Astrocyte of the spinal cord (primary cell): ENCODE data around the gene DNAJC5.
"Not testable (repeated sequence)": the region's sequence is repeated elsewhere in the genome, so short reads cannot be mapped to it uniquely, and the experiment has no call there.

Experiments
- DNase-seq: peaks from one replicate; pipeline ENCODE4 v3.0.0; 2011; ENCODE audit warnings: low read depth, low spot score
- H3K4me3 ChIP-seq: 2 replicates; pipeline ENCODE4 v1.5.1; 2011; ENCODE audit warnings: low read depth, mild to moderate bottlenecking, low read length, moderate library complexity
- CTCF ChIP-seq: IDR thresholded peaks from 2 replicates; pipeline ENCODE4 v1.5.1; 2012; ENCODE audit warnings: low read depth, mild to moderate bottlenecking, low read length, inconsistent platforms
- in situ Hi-C: cut with HindIII; loops from 2 replicates; pipeline ENCODE4 v1.10.0; 2017; ENCODE audit warnings: low sequenced_read_pairs

Gene DNAJC5

GRCh38 chr20:63868264-63868663 lies 26.7 kb upstream of the DNAJC5 start:
- in situ Hi-C loops: no loop called here
- DNase-seq: no peak
- H3K4me3 ChIP-seq: no peak overlapping the region
- TF ChIP-seq CTCF: no peak

- no peak for TF ChIP-seq CTCF
- peak; percentile 49 for DNase-seq
- in situ Hi-C loops: no loop called here
- H3K4me3 ChIP-seq: no peak overlapping the region
These were observed 21.4 kb upstream of the DNAJC5 start for GRCh38 chr20:63873477-63873971.

GRCh38 chr20:63874241-63874640 lies 20.7 kb upstream of the DNAJC5 start:
- H3K4me3 ChIP-seq, DNase-seq, in situ Hi-C loops: not testable (repeated sequence)

- no peak overlapping the region for H3K4me3 ChIP-seq
- no peak for TF ChIP-seq CTCF
- in situ Hi-C loops: no loop called here
- DNase-seq: no peak
These were observed 18.4 kb upstream of the DNAJC5 start for GRCh38 chr20:63876489-63877036.

GRCh38 chr20:63877755-63878470 lies 17.0 kb upstream of the DNAJC5 start:
- no peak overlapping the region for H3K4me3 ChIP-seq
- DNase-seq: no peak
- no peak for TF ChIP-seq CTCF
- in situ Hi-C loops: no loop called here

- no peak overlapping the region for H3K4me3 ChIP-seq
- TF ChIP-seq CTCF: no peak
- no peak for DNase-seq
- in situ Hi-C loops: no loop called here
These were observed 15.8 kb upstream of the DNAJC5 start for GRCh38 chr20:63878899-63879663.

- in situ Hi-C loops, DNase-seq, H3K4me3 ChIP-seq: not testable (repeated sequence)
These were observed 14.0 kb upstream of the DNAJC5 start for GRCh38 chr20:63880901-63881300.
